ENCODE measurements around the gene COMMD1.

DNA sequence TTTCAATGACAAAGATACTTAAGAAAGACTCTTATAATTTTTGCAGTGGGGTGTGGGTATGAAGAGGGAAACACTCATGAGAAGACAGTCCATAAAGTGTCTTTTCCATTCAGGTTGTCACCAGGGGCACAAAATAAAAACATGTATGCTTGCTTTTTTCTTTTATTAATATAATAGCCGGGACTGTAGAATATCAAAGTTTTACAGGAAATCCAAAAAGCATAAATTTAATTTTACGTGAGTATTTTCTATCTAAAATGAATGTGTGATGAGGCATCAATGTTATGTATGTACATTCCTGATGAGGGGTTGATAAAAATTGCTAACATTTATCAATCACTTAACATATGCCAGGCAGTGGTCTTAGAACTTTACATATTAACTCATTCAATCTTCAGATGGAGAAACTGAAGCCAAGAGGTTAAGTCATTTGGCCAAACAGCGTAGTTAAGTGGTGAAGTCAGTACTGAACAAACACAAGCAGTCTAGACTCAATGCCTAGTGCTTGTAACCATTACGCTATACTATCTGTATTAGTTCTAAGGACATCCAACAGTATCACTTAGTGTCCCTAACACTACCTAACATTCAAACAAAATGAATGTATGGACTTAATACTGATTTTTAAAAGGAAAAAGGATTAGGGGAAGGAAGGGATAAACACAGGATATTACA, 27.8 kb upstream of the COMMD1 start:
- TF ChIP-seq POLR2AphosphoS5 (IDR thresholded peaks at IDR 0.05; ENCODE audit: low read depth, low read length) (no peak), POLR2A (IDR thresholded peaks at IDR 0.05; ENCODE audit: low read depth, low read length) (no peak)

Data from GM12892 (cell line).